Mammary microvascular endothelial cell (primary cell): ENCODE results near the gene FNDC4. TPM values are rescaled to one million over a fixed set of nuclear protein-coding genes. Genes with fewer than 3 reads are reported as not detected.

Experiments
- total RNA-seq: library from RNA; depleted of rRNA; stranded (reverse); fragments of >200 nt; gene quantifications from 2 replicates; pipeline ENCODE4 v1.2.3, GENCODE V29; 2015

The FNDC4 gene, protein sequence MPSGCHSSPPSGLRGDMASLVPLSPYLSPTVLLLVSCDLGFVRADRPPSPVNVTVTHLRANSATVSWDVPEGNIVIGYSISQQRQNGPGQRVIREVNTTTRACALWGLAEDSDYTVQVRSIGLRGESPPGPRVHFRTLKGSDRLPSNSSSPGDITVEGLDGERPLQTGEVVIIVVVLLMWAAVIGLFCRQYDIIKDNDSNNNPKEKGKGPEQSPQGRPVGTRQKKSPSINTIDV
- total RNA-seq = 15.9 and 20.3 TPM in 2 replicates

DNA sequence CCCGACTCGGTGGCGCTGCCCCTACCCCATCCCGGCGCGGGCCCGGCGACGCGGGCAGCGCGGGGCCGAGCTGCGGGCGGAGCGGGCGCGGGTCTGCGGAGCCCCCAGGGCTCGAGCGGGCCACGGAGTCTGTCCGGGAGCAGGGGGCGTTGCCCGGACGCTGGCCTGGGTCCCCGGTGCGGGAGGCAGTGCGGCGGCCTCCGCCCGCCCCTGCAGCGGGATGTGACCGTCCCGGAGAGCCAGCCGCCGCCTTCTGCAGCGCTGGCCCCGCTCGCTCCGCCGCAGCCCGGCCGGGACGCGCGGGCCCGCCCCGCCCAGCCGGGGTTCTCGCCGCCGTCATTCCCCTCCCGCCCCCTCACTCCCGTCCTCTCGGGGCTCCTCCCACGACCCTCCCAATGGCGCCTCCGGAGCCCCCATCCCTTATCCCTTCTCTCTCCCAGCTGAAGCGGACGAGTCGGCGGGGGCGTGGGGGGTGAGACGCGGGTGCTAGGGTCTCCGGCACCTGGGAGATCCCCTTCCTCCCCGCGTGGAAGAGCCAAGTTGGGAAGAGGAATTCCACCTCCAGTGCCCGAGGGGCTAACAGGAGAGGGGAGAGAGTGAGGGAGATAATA, at the start of gene FNDC4:
TSS of gene FNDC4 (minus strand) at position 257 of the 611 bp plus-strand sequence. CDS start 521 bp downstream, outside the sequence.

DNA sequence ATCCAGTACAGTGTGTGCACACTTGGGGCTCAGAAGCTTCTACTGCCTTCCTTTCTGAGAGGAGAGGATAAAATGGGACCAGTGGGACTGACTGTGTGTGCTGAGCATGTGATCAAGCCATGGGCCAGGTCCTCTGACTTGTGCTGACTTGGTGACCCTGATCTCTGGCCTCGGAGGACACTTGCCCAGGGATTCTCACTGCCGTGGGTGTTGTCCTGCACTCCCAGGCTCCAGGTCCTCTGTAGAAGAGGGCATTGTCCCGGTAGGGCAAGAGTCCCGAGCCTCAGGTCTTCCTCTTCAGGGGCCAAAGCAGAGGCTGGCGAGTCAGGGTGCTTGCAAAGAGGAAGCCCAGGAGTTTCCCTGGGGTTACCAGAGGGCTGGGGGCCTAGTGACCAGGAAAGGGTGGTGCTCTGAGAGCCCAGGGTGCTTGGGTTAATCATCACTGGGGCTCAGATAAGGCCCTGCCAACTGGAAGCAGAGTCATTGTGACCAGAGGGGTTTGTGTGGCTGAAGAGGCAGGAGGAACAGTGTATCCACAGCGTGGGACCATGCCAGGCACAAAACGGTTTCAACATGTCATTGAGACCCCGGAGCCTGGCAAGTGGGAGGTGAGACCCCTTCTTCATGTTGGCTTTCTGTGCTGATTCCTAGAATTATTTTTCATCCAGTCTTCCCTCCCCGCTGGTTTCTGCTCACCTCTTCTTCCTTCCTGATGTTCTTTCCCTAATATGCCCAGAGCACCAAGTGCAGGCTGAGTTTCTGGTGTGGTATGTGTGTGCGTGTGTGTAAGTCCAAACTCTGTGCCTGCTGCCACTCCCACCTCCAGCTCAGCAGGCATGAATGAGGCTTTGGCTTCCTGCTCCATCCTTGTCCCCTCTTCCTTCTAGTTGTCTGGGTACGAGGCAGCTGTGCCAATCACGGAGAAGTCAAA, 1.6 kb upstream of the FNDC4 start, which contains the start of gene GCKR:
TSS of gene GCKR (plus strand) at position 483 of the 931 bp plus-strand sequence. CDS start at position 549, 66 bp downstream.

DNA sequence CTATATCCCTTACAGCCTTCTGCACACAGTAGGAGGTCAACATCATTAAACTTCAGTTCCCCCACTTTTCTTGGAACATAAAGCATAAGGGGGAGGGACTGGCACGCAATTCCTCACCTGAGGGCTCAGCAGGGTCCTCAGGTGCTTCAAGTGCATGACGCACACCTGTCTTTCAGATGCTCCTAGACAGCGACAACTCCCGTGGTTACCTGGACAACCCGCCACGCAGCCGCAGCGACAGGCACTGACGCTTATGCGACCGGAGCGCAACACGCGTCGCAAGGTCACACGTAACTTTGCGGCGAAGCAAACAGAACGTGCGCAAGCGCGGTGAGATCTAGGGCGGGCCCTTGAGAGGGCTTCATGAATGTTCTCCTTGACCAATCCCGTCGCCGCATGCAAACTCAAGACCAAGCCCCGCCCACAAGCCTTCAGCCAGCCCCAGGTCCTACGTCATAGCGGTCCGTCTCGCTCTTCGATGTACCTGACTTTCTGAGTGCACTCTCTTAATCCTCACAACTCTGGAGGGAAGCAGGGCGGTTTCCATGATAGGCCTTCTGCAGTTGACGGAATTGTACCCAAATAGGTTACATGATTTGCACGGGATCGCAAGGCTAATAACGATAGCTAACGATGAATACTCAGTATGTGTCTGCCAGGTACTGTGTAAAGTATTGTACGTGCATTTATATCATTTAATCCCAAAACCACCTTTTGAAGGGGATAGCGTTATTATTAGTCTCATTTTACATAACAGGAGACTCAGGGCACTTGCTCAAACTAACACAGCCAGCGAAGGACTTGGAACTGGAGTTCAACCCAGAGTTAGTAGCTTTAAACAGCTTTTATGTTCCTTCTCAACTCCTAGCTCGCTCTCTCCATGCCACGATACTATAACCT, 5.3 kb downstream of the FNDC4 start, which contains the start of gene IFT172:
TSS of gene IFT172 (minus strand) at position 246 of the 900 bp plus-strand sequence. CDS start at position 156, 90 bp downstream.

DNA sequence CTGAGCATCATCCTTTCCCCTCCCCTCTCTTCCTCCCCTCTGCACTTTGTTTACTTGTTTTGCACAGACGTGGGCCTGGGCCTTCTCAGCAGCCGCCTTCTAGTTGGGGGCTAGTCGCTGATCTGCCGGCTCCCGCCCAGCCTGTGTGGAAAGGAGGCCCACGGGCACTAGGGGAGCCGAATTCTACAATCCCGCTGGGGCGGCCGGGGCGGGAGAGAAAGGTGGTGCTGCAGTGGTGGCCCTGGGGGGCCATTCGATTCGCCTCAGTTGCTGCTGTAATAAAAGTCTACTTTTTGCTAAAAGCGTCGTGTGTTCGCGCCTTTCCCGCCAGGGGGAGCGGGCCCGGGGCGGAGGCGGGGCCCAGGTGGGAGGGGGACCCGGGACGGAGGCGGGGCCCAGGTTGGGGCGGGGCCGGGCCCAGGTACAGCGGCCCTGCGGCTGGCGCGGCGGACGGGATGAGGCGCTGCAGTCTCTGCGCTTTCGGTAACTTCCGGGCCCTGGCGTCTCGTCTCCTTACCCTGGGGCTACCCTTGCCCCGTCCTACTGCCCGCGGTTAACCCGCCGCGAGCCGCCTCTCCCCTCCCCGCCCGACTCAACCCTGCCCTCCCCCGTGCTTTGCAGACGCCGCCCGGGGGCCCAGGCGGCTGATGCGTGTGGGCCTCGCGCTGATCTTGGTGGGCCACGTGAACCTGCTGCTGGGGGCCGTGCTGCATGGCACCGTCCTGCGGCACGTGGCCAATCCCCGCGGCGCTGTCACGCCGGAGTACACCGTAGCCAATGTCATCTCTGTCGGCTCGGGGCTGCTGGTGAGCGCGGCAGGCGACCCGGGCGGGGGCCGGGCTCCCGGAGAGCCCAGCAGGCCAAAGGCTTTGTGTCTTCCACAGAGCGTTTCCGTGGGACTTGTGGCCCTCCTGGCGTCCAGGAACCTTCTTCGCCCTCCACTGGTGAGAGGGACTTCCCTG, 52.8 kb downstream of the FNDC4 start, which contains the start of gene KRTCAP3:
TSS of gene KRTCAP3 (plus strand) at position 424 of the 962 bp plus-strand sequence. CDS start at position 456, 32 bp downstream.

Other genes with a start within 250 kb of the FNDC4 start
- gene SLC30A3, start 232.2 kb downstream of the FNDC4 start, total RNA-seq = 2.7 and 3.4 TPM in 2 replicates
- not detected in 2 replicates for gene DNAJC5G, start 219.8 kb downstream of the FNDC4 start, total RNA-seq
- 0.49 TPM in 1 of 2 replicates, not detected in the other for gene TRIM54, start 212.8 kb downstream of the FNDC4 start, total RNA-seq
- gene UCN, start 186.8 kb downstream of the FNDC4 start, total RNA-seq = not detected in 2 replicates
- gene MPV17, start 172.1 kb downstream of the FNDC4 start, total RNA-seq = 109 and 120 TPM in 2 replicates
- gene GTF3C2, start 138.4 kb downstream of the FNDC4 start, total RNA-seq = 37.4 and 41.5 TPM in 2 replicates
- 37.8 and 41.3 TPM in 2 replicates for gene EIF2B4, start 124.9 kb downstream of the FNDC4 start, total RNA-seq
- gene SNX17, start 124.6 kb downstream of the FNDC4 start, total RNA-seq = 128 and 138 TPM in 2 replicates
- 6.8 and 8.6 TPM in 2 replicates for gene ZNF513, start 114.5 kb downstream of the FNDC4 start, total RNA-seq
- gene PPM1G, start 85.6 kb downstream of the FNDC4 start, total RNA-seq = 121 and 134 TPM in 2 replicates
- gene NRBP1, start 66.6 kb downstream of the FNDC4 start, total RNA-seq = 105 and 115 TPM in 2 replicates
- gene KRTCAP3, start 52.8 kb downstream of the FNDC4 start, total RNA-seq = not detected in 2 replicates
- 17.4 and 17.9 TPM in 2 replicates for gene IFT172, start 5.5 kb downstream of the FNDC4 start, total RNA-seq
- gene GCKR, start 1.6 kb upstream of the FNDC4 start, total RNA-seq = 0.34 and 3.7 TPM in 2 replicates
- 23.4 and 29.4 TPM in 2 replicates for gene ZNF512, start 87.8 kb upstream of the FNDC4 start, total RNA-seq
- 0.87 and 1.8 TPM in 2 replicates for gene CCDC121, start 133.8 kb upstream of the FNDC4 start, total RNA-seq
- gene GPN1, start 133.8 kb upstream of the FNDC4 start, total RNA-seq = 37.6 and 42.6 TPM in 2 replicates
- gene SUPT7L, start 168.4 kb upstream of the FNDC4 start, total RNA-seq = 16.2 and 19.6 TPM in 2 replicates
- gene SLC4A1AP, start 168.7 kb upstream of the FNDC4 start, total RNA-seq = 28.3 and 29.7 TPM in 2 replicates